SU-DHL-6 (cell line): Measurements from ENCODE around the gene PIK3R6.

ENCODE experiments used
- EZH2phosphoT487 ChIP-seq: fragments of 200-600 bp; sonication (generic), shearing (Covaris generic); conservative IDR thresholded peaks from 2 replicates; pipeline ENCODE4 v1.6.1; 2018; ENCODE audit warnings: mild to moderate bottlenecking, antibody characterized with exemption, low read length, moderate library complexity, mixed read lengths
- TF ChIP-seq, protein P1 (sequence below): fragments of 200-600 bp; sonication (generic); IDR thresholded peaks from one replicate; pipeline ENCODE4 v1.5.1; 2017; ENCODE audit warnings: antibody characterized with exemption, mild to moderate bottlenecking, low read length, moderate library complexity; ENCODE audit not compliant: insufficient read depth, poor library complexity, severe bottlenecking

DNA sequence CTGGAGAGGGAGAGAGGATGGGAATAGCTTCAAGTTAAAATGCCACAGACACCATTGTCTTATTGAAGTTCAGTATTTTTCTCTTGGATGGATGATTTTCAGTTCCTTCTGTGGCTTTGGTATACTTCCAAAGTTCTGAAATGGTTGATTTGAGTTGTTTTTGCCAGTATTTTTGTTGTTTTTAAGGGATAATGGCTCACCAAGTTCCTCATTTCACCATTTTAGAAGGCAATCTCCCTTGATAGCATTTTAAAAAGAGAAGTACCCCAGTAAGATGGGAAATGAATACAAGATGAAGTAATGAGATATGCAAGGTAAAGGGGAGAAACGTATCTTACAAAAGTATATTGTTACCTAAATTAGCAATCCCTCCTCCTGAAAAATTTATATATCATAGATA, 90.6 kb downstream of the PIK3R6 start:
- TF ChIP-seq, protein P1, sequence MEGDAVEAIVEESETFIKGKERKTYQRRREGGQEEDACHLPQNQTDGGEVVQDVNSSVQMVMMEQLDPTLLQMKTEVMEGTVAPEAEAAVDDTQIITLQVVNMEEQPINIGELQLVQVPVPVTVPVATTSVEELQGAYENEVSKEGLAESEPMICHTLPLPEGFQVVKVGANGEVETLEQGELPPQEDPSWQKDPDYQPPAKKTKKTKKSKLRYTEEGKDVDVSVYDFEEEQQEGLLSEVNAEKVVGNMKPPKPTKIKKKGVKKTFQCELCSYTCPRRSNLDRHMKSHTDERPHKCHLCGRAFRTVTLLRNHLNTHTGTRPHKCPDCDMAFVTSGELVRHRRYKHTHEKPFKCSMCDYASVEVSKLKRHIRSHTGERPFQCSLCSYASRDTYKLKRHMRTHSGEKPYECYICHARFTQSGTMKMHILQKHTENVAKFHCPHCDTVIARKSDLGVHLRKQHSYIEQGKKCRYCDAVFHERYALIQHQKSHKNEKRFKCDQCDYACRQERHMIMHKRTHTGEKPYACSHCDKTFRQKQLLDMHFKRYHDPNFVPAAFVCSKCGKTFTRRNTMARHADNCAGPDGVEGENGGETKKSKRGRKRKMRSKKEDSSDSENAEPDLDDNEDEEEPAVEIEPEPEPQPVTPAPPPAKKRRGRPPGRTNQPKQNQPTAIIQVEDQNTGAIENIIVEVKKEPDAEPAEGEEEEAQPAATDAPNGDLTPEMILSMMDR: no peak
- no peak for TF ChIP-seq EZH2phosphoT487
